Tibial nerve (tissue), 3 donors: Measurements from ENCODE around the gene C19orf25.
"Not testable (repeated sequence)": the region's sequence is repeated elsewhere in the genome, so short reads cannot be mapped to it uniquely, and the experiment has no call there.

ENCODE experiments used
- POLR2A ChIP-seq, 2 donors: fragments of 450-650 bp; IDR thresholded peaks; one replicate each; pipeline ENCODE4 v1.6.1; 2017; ENCODE audit warnings: antibody characterized with exemption in 2 of 2, mild to moderate bottlenecking in 2 of 2, moderate library complexity in 2 of 2
- TF ChIP-seq, protein P1 (sequence below), 5 experiments: fragments of 200-600 bp in 3 of 5; fragments of 450-650 bp in 2 of 5; sonication (generic) in 3 of 5; IDR thresholded peaks; one replicate each; pipeline ENCODE4 v1.5.1; 2016 to 2019; ENCODE audit warnings: antibody characterized with exemption in 5 of 5, mild to moderate bottlenecking in 3 of 5, moderate library complexity in 2 of 5

DNA sequence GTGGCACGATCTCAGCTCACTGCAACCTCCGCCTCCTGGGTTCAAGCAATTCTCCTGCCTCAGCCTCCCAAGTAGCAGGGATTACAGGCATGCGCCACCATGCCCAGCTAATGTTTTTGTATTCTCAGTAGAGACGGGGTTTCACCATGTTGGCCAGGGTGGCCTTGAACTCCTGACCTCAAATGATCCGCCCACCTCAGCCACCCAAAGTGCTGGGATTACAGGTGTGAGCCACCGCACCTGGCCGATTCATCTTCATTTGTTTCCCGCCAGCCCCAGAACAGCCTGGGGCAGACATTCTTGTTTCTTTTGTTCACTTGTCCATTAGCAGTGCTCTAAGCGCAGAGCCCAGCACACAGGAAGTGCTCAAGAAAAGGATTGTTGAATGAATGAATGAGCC is 2.0 kb downstream of the C19orf25 start:
- TF ChIP-seq, protein P1, sequence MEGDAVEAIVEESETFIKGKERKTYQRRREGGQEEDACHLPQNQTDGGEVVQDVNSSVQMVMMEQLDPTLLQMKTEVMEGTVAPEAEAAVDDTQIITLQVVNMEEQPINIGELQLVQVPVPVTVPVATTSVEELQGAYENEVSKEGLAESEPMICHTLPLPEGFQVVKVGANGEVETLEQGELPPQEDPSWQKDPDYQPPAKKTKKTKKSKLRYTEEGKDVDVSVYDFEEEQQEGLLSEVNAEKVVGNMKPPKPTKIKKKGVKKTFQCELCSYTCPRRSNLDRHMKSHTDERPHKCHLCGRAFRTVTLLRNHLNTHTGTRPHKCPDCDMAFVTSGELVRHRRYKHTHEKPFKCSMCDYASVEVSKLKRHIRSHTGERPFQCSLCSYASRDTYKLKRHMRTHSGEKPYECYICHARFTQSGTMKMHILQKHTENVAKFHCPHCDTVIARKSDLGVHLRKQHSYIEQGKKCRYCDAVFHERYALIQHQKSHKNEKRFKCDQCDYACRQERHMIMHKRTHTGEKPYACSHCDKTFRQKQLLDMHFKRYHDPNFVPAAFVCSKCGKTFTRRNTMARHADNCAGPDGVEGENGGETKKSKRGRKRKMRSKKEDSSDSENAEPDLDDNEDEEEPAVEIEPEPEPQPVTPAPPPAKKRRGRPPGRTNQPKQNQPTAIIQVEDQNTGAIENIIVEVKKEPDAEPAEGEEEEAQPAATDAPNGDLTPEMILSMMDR (IDR thresholded peaks at IDR 0.05) = not testable (repeated sequence)
- not testable (repeated sequence) for TF ChIP-seq POLR2A (IDR thresholded peaks at IDR 0.05)
